PFSK-1 (cell line): ENCODE results near the gene STAG3.

ENCODE experiments used
- FOXP2 ChIP-seq: optimal IDR thresholded peaks from 2 replicates; pipeline ENCODE3; 2011; ENCODE audit warnings: borderline replicate concordance, control low read depth, inconsistent platforms; ENCODE audit not compliant: insufficient read depth; ENCODE audit errors: extremely low read length, extremely low read depth
- POLR2AphosphoS5 ChIP-seq: IDR thresholded peaks from 2 replicates; pipeline ENCODE4 v1.6.1; 2012; ENCODE audit warnings: low read depth, mild to moderate bottlenecking, control low read depth, low read length, moderate library complexity
- SIN3A ChIP-seq: IDR thresholded peaks from 2 replicates; pipeline ENCODE4 v1.6.1; 2012; ENCODE audit warnings: mild to moderate bottlenecking, low read length, moderate library complexity, borderline replicate concordance; ENCODE audit not compliant: insufficient read depth
- TAF1 ChIP-seq: IDR thresholded peaks from 2 replicates; pipeline ENCODE4 v1.6.1; 2012; ENCODE audit warnings: low read length, control low read depth, borderline replicate concordance; ENCODE audit not compliant: insufficient read depth
- TF ChIP-seq, protein P1 (sequence below), 2 experiments: IDR thresholded peaks; 2 replicates each; pipeline versions ENCODE4 v1.6.1 to v1.8.0; 2011 to 2012; ENCODE audit warnings: low read depth in 2 of 2, low read length in 2 of 2, control low read depth in 1 of 2, inconsistent platforms in 1 of 2, mild to moderate bottlenecking in 1 of 2, moderate library complexity in 1 of 2; ENCODE audit not compliant: insufficient read depth in 1 of 2

STAG3 gene

DNA sequence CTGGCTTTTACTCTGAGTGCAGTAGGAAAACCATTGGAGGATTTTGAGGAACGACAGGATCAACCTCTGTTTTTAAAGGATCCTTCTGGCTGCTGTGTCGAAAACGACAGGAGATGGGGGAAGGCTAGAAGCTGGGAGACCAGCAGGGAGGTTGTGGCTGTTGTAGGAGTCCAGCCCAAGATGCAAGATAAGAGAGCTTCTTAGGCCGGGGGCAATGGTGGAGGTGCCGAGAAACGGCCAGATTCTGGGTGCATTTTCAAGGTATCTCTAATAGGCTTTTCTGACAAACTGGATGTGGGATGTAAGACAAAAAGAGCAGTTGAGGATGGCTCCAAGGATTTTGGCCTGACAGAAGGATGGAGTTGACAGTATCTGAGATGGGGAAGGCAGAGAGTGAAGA is 31.8 kb downstream of the STAG3 start:
- TF ChIP-seq SIN3A (no peak), FOXP2 (no peak), POLR2AphosphoS5 (no peak), TAF1 (no peak)
- TF ChIP-seq, protein P1, sequence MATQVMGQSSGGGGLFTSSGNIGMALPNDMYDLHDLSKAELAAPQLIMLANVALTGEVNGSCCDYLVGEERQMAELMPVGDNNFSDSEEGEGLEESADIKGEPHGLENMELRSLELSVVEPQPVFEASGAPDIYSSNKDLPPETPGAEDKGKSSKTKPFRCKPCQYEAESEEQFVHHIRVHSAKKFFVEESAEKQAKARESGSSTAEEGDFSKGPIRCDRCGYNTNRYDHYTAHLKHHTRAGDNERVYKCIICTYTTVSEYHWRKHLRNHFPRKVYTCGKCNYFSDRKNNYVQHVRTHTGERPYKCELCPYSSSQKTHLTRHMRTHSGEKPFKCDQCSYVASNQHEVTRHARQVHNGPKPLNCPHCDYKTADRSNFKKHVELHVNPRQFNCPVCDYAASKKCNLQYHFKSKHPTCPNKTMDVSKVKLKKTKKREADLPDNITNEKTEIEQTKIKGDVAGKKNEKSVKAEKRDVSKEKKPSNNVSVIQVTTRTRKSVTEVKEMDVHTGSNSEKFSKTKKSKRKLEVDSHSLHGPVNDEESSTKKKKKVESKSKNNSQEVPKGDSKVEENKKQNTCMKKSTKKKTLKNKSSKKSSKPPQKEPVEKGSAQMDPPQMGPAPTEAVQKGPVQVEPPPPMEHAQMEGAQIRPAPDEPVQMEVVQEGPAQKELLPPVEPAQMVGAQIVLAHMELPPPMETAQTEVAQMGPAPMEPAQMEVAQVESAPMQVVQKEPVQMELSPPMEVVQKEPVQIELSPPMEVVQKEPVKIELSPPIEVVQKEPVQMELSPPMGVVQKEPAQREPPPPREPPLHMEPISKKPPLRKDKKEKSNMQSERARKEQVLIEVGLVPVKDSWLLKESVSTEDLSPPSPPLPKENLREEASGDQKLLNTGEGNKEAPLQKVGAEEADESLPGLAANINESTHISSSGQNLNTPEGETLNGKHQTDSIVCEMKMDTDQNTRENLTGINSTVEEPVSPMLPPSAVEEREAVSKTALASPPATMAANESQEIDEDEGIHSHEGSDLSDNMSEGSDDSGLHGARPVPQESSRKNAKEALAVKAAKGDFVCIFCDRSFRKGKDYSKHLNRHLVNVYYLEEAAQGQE (IDR thresholded peaks at IDR 0.05; ENCODE audit: insufficient read depth in 1 of 2, low read depth in 2 of 2, low read length in 2 of 2), result no peak

DNA sequence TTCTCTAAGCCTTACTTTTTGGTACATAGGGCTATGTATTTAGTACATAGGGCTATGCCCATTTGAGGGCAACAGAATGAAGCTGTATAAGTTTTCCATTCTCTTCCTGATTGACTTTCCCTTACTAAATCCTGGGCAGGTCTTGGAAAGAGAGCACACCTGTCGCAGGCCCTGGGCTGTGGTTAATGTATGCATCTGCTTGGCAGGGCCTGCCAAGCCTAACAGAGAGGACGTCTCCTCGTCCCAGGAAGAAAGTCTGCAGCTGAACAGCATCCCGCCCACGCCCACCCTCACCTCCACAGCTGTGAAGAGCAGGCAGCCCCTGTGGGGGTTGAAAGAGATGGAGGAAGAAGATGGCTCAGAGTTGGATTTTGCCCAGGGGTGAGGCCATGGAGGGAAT is 33.1 kb downstream of the STAG3 start:
- TF ChIP-seq TAF1 (no peak), SIN3A (no peak)

DNA sequence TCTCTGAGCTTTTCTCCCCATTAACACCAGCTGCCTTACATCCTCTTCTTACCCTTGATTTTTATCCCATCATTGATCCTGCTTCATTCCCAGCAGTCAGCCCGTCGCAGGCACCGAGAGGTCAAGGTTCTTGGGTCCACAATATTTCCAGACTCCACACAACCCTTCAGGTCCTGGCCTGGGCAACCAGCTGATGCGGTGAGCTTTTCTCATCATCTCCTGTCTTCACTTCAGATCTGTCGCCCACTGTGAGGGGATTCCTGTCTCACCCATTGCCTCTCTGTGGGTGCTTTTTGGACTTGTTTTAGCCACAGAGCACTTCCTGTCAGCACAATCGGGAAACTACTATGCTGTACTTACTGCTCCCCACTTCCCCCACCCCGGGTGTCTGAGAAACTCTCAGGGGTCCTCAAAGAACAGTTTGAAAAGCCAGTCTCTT is 33.6 kb downstream of the STAG3 start:
- TF ChIP-seq SIN3A, result no peak
- TF ChIP-seq, protein P1 (IDR thresholded peaks at IDR 0.05; ENCODE audit: insufficient read depth in 1 of 2, low read depth in 2 of 2, low read length in 2 of 2), result no peak
- no peak for TF ChIP-seq TAF1
- no peak for TF ChIP-seq FOXP2
- no peak for TF ChIP-seq POLR2AphosphoS5

DNA sequence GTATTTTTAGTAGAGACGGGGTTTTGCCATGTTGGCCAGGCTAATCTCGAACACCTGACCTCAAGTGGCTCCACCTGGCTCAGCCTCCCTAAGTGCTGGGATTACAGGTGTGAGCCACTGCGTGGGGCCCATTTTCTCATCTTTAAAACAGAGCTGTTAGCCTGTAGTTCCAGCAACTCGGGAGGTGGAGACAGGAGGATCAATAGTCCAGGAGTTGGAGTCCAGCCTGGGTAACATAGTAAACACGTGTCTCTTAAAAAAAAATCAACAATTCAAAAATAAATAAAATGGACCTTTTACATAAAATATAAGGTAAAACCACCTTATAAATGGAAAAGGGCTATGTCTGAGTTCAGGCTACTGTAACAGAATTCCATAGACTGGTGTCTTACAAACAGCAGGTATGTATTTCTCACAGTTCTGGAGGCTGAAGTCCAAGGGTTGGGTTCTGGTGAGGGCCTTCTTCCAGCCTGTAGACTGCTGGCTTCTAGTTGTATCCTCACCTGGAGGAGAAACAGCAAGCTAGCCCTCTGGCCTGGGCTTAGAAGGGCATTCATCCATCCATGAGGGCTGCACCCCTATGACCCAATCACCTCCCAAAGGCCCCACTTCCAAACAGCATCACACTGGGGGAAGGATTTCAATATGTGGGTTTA is 35.0 kb downstream of the STAG3 start:
- TF ChIP-seq TAF1 (no peak), SIN3A (no peak), POLR2AphosphoS5 (no peak), FOXP2 (no peak)
- TF ChIP-seq, protein P1 (IDR thresholded peaks at IDR 0.05; ENCODE audit: insufficient read depth in 1 of 2, low read depth in 2 of 2, low read length in 2 of 2), result no peak

DNA sequence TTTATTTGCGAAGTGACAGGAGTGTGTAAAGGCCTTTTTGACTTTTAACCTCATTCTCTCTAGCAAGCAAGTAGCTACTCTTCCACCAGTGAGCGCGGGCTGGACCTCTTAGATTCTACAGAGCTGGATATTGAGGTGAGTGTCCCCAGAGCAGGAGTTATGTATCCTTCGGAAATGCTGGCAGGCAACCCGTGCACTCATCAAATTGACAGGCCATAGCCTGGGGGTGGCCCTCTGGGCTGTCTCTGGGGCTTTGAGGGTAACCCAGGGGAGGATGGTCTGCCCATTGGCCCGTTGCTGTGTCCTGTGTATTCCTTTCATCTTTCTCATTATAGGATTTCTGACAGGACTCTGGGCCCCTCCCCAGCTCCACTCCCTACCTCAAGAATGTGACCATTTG is 36.0 kb downstream of the STAG3 start:
- TF ChIP-seq POLR2AphosphoS5 (no peak), TAF1 (no peak), FOXP2 (no peak), SIN3A (no peak)
- TF ChIP-seq, protein P1 (IDR thresholded peaks at IDR 0.05; ENCODE audit: insufficient read depth in 1 of 2, low read depth in 2 of 2, low read length in 2 of 2), result no peak
